Large intestine (tissue), 3 donors: Measurements from ENCODE around the gene OPRM1. TPM values are rescaled to one million over a fixed set of nuclear protein-coding genes. Genes with fewer than 3 reads are reported as not detected.

Experiments
- DNase-seq, 2 donors: peaks; one replicate each; pipeline versions ENCODE4 v3.0.0 to v3.0.0-alpha.2; 2013
- H3K27ac ChIP-seq: one replicate; pipeline ENCODE4 v1.5.1; 2013; ENCODE audit warnings: low read length
- H3K27me3 ChIP-seq: 2 replicates; pipeline ENCODE4 v1.6.1; 2013; ENCODE audit warnings: low read length; ENCODE audit not compliant: control insufficient read depth, insufficient read depth
- H3K36me3 ChIP-seq: 2 replicates; pipeline ENCODE4 v1.6.1; 2013; ENCODE audit warnings: low read length; ENCODE audit not compliant: control insufficient read depth, insufficient read depth
- H3K4me1 ChIP-seq: one replicate; pipeline ENCODE4 v1.6.1; 2013; ENCODE audit warnings: low read length; ENCODE audit not compliant: control insufficient read depth, insufficient read depth
- H3K4me3 ChIP-seq: one replicate; pipeline ENCODE4 v1.5.1; 2013; ENCODE audit warnings: low read length
- H3K9me3 ChIP-seq: one replicate; pipeline ENCODE4 v1.6.1; 2013; ENCODE audit warnings: mild to moderate bottlenecking, low read depth, low read length, moderate library complexity; ENCODE audit not compliant: control insufficient read depth
- WGBS: methylation state at CpG from one replicate; pipeline ENCODE4 v1.1.5; 2013; ENCODE audit warnings: low lambda C conversion rate; ENCODE audit not compliant: insufficient coverage; 5-methylcytosine and 5-hydroxymethylcytosine counted together
- polyA plus RNA-seq: library from polyadenylated mRNA; unstranded; fragments of 120-200 nt; gene quantifications from one replicate; pipeline ENCODE4 v1.2.1, GENCODE V29; 2013

The OPRM1 gene
- polyA plus RNA-seq, 1 donor: 0.67 TPM

DNA sequence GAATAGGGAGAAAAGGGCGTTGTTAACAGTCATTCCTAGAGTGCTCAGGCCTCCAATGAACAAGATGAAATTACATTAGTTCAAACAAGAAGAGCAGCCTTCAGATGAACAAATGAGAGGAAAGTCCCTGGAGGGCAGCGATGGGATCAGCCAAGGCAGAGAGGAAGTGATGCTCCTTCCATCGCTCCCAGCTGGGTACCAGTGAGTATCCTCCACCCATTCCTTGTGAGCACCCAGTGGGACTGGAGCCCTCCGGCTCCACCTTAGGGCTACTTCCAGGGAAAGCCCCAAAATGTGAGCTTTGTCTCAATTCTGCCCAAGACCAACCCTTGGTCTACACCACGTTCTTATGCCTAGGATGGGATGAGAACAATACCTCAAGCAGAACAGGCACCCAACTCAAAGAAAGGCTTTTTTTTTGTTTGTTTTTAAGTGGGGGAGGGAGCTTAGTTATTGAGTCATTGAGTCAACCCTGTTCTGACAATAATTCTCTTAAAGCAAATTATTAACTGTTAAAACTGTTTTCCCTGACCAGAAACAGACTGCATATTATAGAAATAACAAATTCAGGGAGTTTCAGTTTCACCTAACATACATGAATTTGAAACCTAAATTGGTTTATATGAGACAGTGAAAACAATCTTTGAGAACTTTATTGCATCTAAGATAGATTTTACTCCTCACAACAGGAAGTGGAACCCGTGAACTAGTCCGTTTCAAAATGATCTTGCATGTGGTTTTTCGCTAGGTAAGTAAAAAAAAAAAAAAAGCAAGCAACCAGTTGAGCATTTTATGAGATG lies 210.7 kb downstream of the OPRM1 start:
- 73% methylated on average over 3 of the region's 8 CpGs for WGBS
- no peak overlapping the region for H3K4me3 ChIP-seq
- H3K36me3 ChIP-seq: no peaks in the 10 kb centered on the region
- H3K27ac ChIP-seq: no peak overlapping the region
- H3K27me3 ChIP-seq: no peaks in the 10 kb centered on the region
- no peak for DNase-seq
- H3K9me3 ChIP-seq: no peaks in the 10 kb centered on the region
- no peaks in the 10 kb centered on the region for H3K4me1 ChIP-seq

GRCh38 chr6:154251116-154251515 lies 212.1 kb downstream of the OPRM1 start:
- no peak for DNase-seq
- Histone ChIP-seq H3K36me3 (no peaks in the 10 kb centered on the region), H3K27ac (no peak overlapping the region), H3K4me1 (no peaks in the 10 kb centered on the region), H3K27me3 (no peaks in the 10 kb centered on the region), H3K4me3 (no peak overlapping the region), H3K9me3 (no peaks in the 10 kb centered on the region)
- 89% methylated on average over 3 of the region's 4 CpGs for WGBS

DNA sequence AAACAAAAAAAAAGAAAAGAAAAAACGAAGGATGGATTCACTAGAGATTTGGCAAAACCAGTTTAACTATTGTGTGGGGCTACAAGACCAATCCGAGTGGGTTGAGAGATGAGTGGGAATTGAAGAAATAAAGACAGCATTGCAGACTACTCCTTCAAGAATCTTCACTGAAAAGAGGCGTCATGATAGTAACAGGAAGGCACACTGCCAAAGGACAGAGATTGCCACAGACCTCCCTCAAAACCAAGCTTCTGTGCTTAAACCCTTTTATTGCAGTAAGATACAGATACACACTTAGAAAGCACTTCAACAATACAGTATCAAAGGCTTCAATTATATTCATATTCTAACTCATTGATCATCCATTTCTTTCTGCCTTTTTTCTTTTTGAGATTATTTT lies 213.6 kb downstream of the OPRM1 start:
- Histone ChIP-seq H3K4me1 (no peaks in the 10 kb centered on the region), H3K27me3 (no peaks in the 10 kb centered on the region), H3K27ac (no peak overlapping the region), H3K4me3 (no peak overlapping the region), H3K36me3 (no peaks in the 10 kb centered on the region), H3K9me3 (peaks cover 2% of the 10 kb centered on the region)
- DNase-seq: no peak
- WGBS: 79% methylated on average over 2 of the region's 3 CpGs

DNA sequence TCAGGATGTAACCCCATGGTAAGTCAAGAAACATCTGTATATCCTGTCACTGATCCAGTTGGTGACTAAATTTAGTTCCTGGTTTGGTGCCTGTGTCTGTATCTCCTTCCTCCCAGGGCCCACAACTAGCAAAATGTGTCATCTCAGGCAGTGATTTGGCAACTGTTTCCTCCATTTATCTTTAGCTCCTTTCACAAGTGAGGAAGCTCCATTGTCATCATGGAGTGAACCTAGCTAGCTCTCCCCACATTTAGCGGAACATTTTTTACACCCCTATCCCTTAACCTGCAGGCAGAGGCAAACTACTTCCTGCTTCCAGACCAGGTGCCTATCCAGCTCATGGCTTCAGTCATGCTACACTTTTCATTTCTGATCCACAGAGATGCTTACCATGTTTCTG lies 218.0 kb downstream of the OPRM1 start:
- Histone ChIP-seq H3K4me3 (no peak overlapping the region), H3K4me1 (no peaks in the 10 kb centered on the region), H3K9me3 (peaks cover 2% of the 10 kb centered on the region), H3K36me3 (no peaks in the 10 kb centered on the region), H3K27me3 (no peaks in the 10 kb centered on the region), H3K27ac (no peak overlapping the region)
- WGBS: 100% methylated on average over 1 of the region's 1 CpG
- no peak for DNase-seq

GRCh38 chr6:154258064-154258757 lies 219.2 kb downstream of the OPRM1 start:
- peaks cover 2% of the 10 kb centered on the region for H3K9me3 ChIP-seq
- H3K4me3 ChIP-seq: no peak overlapping the region
- 77% methylated on average over 3 of the region's 4 CpGs for WGBS
- H3K4me1 ChIP-seq: no peaks in the 10 kb centered on the region
- no peak for DNase-seq
- no peaks in the 10 kb centered on the region for H3K36me3 ChIP-seq
- no peaks in the 10 kb centered on the region for H3K27me3 ChIP-seq
- no peak overlapping the region for H3K27ac ChIP-seq

DNA sequence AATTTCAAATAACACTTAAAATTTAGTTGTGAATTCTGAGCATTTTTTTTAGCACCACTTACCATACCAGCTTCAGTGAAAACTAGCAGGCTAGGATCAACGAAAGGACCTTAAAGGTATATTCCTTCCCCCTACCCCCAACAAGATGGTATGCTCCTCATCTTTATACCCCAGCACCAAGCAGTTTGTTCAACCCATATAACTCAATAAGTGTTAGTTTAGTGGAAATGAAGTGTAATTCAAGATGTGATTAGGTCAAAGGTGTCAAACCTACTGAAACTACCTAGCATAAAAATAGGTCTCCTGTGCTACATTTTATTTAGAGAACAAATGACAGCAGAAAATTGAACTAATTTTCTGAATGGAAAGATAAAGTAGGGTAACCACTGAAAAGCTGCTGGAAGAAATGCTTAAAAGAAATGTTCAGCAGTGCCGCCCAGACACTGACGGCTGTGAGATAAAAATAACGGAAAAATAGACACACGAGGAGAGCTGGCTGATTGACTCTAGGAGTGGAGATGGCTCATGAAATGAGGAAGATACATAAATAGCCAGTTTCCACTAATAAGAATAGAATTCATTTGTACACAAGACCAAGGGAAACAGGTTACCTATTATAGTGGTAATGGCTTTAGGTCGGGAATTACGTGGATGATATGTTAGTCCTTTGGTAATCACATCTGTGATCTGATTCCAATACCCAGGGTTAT lies 222.8 kb downstream of the OPRM1 start:
- no peak for DNase-seq
- Histone ChIP-seq H3K27ac (no peak overlapping the region), H3K4me1 (no peaks in the 10 kb centered on the region), H3K27me3 (no peaks in the 10 kb centered on the region), H3K4me3 (no peak overlapping the region), H3K9me3 (peaks cover 5% of the 10 kb centered on the region), H3K36me3 (no peaks in the 10 kb centered on the region)
- 91% methylated on average over 4 of the region's 7 CpGs for WGBS

GRCh38 chr6:154266560-154267099 lies 227.6 kb downstream of the OPRM1 start:
- Histone ChIP-seq H3K36me3 (no peaks in the 10 kb centered on the region), H3K27me3 (no peaks in the 10 kb centered on the region), H3K4me3 (no peak overlapping the region), H3K4me1 (no peaks in the 10 kb centered on the region), H3K9me3 (peaks cover 5% of the 10 kb centered on the region), H3K27ac (no peak overlapping the region)
- no peak for DNase-seq

DNA sequence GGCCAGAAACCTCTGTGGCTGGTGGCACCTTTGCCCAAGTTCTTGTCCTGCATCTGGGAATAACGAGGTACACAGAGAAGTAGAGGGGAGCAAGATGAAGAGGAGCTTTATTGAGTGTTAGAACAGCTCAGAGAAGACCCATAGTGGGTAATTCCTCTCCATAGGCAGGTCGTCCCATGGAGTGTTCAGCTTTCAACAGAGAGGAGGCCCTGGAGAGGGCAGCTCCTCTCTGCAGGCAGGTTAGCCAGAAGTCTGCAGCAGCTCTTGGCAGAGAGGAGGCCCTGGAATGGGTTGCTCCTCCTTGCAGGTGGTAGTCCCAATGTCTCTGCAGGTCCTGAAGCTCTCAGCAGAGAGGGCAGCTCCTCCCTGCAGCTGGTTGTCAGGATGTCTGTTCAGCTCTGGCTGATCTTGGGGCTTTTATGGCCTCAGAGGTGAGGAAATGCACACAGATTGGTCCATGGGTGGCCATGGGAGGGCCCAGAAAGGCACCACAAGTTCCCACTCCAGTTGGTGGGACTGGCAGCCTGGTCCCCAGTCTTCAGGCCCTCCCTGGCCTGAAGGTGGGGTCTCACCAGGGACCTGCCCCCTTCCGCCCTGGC lies 228.6 kb downstream of the OPRM1 start:
- Histone ChIP-seq H3K27ac (no peak overlapping the region), H3K36me3 (no peaks in the 10 kb centered on the region), H3K4me1 (no peaks in the 10 kb centered on the region), H3K27me3 (no peaks in the 10 kb centered on the region), H3K9me3 (peaks cover 5% of the 10 kb centered on the region), H3K4me3 (no peak overlapping the region)
- WGBS: no CpG with 5 or more reads among the region's 3 CpGs
- no peak for DNase-seq

DNA sequence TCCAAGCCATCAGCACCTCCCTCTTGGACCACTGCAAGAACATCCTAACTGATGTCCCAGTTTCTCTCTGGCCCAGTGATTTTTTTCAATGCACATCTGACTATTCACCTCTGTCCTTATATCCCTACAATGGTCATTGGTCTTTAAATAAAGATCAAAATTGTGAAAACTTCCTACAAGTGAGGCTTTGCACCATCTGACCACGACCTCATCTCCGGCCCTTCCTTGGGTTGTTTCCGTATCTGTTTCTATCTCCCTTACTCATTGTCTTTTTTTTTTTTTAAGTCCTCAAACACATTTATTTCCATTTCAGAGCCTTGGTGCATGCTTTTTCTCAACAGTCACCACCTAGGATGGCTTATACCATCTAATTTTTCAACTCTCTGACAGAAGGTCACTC lies 229.4 kb downstream of the OPRM1 start:
- no peak for DNase-seq
- 95% methylated on average over 3 of the region's 3 CpGs for WGBS
- H3K4me1 ChIP-seq: no peaks in the 10 kb centered on the region
- H3K9me3 ChIP-seq: peaks cover 5% of the 10 kb centered on the region
- H3K4me3 ChIP-seq: no peak overlapping the region
- H3K36me3 ChIP-seq: no peaks in the 10 kb centered on the region
- no peak overlapping the region for H3K27ac ChIP-seq
- H3K27me3 ChIP-seq: no peaks in the 10 kb centered on the region

- WGBS: 100% methylated on average over 1 of the region's 2 CpGs
- Histone ChIP-seq H3K4me3 (no peak overlapping the region), H3K36me3 (no peaks in the 10 kb centered on the region), H3K27ac (no peak overlapping the region), H3K9me3 (no peaks in the 10 kb centered on the region), H3K27me3 (no peaks in the 10 kb centered on the region), H3K4me1 (no peaks in the 10 kb centered on the region)
- DNase-seq: no peak
These were observed 235.1 kb downstream of the OPRM1 start for GRCh38 chr6:154274168-154274567.
